ENCODE data around the gene CLSTN3. TPM values are rescaled to one million over a fixed set of nuclear protein-coding genes. Genes with fewer than 3 reads are reported as not detected.
A peak's percentile ranks its signal among the peaks of the same experiment; 100 is the strongest.
"Not testable (repeated sequence)": the region's sequence is repeated elsewhere in the genome, so short reads cannot be mapped to it uniquely, and the experiment has no call there.

CLSTN3 gene
- polyA plus RNA-seq, 1 of the 3 experiments (the other 2 are of a cell fraction): 12.7 TPM

- no peak for TF ChIP-seq MEF2A (IDR thresholded peaks at IDR 0.05; ENCODE audit: borderline replicate concordance, low read depth)
- TF ChIP-seq TCF12 (IDR thresholded peaks at IDR 0.05): no peak
- TF ChIP-seq CHD2 (IDR thresholded peaks at IDR 0.05; ENCODE audit: low read length, partially characterized antibody): no peak
- no peak for TF ChIP-seq NRF1 (IDR thresholded peaks at IDR 0.05; ENCODE audit: low read depth, low read length)
- no peak for TF ChIP-seq EZH2phosphoT487 (IDR thresholded peaks at IDR 0.05; ENCODE audit: borderline replicate concordance, low read depth)
- TF ChIP-seq ELF1 (IDR thresholded peaks at IDR 0.05): no peak
- TF ChIP-seq USF2 (IDR thresholded peaks at IDR 0.05; ENCODE audit: borderline replicate concordance, low read depth, low read length): no peak
- TF ChIP-seq RXRA (IDR thresholded peaks at IDR 0.05; ENCODE audit: borderline replicate concordance, low read depth): no peak
- H2AFZ ChIP-seq (ENCODE audit: low read depth): no peak overlapping the region
- H3K36me3 ChIP-seq (replicated peaks in 1 of 2; ENCODE audit: control insufficient read depth in 1 of 2, insufficient read depth in 2 of 2, low read length in 1 of 2): no peaks in the 10 kb centered on the region
- ChIA-PET CTCF (interaction anchor here (0.8 to 3.5 kb wide), 3 partner anchors 8 to 36 kb away, joined by 3 to 12 read pairs (median 3); no protein-coding TSS in a partner anchor), POLR2A (no interaction called here)
- no peaks in the 10 kb centered on the region for H3K79me2 ChIP-seq (ENCODE audit: insufficient read depth)
- H4K20me1 ChIP-seq (ENCODE audit: insufficient read depth): no peaks in the 10 kb centered on the region
- no peak overlapping the region for H3K4me3 ChIP-seq (ENCODE audit: low read depth in 2 of 2, low read length in 1 of 2)
- no peak overlapping the region for H3K27ac ChIP-seq (ENCODE audit: low read depth in 2 of 2, low read length in 1 of 2)
- no peak for DNase-seq
- no peaks in the 10 kb centered on the region for H3K4me1 ChIP-seq (ENCODE audit: control insufficient read depth in 1 of 2, insufficient read depth in 2 of 2, low read depth in 1 of 2, low read length in 1 of 2)
- H3K4me2 ChIP-seq: no peak overlapping the region
- no peaks in the 10 kb centered on the region for H3F3A ChIP-seq (replicated peaks; ENCODE audit: insufficient read depth)
- no peaks in the 10 kb centered on the region for H3K9me2 ChIP-seq
- no peaks in the 10 kb centered on the region for H3K9me3 ChIP-seq
- no peak overlapping the region for H3K9ac ChIP-seq
- no peaks in the 10 kb centered on the region; the same call in 1 of the 2 replicates for H3K27me3 ChIP-seq (ENCODE audit: insufficient read depth)
- WGBS (ENCODE audit: low lambda C conversion rate): 15% methylated on average over 1 of the region's 1 CpG
These were observed 50.5 kb downstream of the CLSTN3 start for GRCh38 chr12:7180685-7181084.

GRCh38 chr12:7186058-7186457, 55.9 kb downstream of the CLSTN3 start:
- H3K4me2 ChIP-seq; H3K4me3 ChIP-seq (ENCODE audit: low read depth in 2 of 2, low read length in 1 of 2); H3K9ac ChIP-seq; H3K9me2 ChIP-seq; H3K79me2 ChIP-seq (ENCODE audit: insufficient read depth); H3K27ac ChIP-seq (ENCODE audit: low read depth in 2 of 2, low read length in 1 of 2); H3K36me3 ChIP-seq (replicated peaks in 1 of 2; ENCODE audit: control insufficient read depth in 1 of 2, insufficient read depth in 2 of 2, low read length in 1 of 2); DNase-seq; H2AFZ ChIP-seq (ENCODE audit: low read depth); H3F3A ChIP-seq (replicated peaks; ENCODE audit: insufficient read depth); H4K20me1 ChIP-seq (ENCODE audit: insufficient read depth); H3K9me3 ChIP-seq; H3K27me3 ChIP-seq (ENCODE audit: insufficient read depth); POLR2A ChIA-PET: not testable (repeated sequence)
- peaks cover 9 to 17% of the 10 kb centered on the region in 2 experiments; a peak in 3 of 4 replicates for H3K4me1 ChIP-seq (ENCODE audit: control insufficient read depth in 1 of 2, insufficient read depth in 2 of 2, low read depth in 1 of 2, low read length in 1 of 2)
- CTCF ChIA-PET: interaction anchor here (1.1 kb wide), 1 partner anchor 41 kb away, joined by 3 read pairs; no protein-coding TSS in a partner anchor
- WGBS (ENCODE audit: low lambda C conversion rate): 43% methylated on average over 2 of the region's 2 CpGs

- Histone ChIP-seq H3K79me2 (ENCODE audit: insufficient read depth) (no peaks in the 10 kb centered on the region; the same call in 1 of the 2 replicates), H3F3A (replicated peaks; ENCODE audit: insufficient read depth) (no peaks in the 10 kb centered on the region), H3K9ac (peak overlapping the region; percentile 71), H3K4me1 (ENCODE audit: control insufficient read depth in 1 of 2, insufficient read depth in 2 of 2, low read depth in 1 of 2, low read length in 1 of 2) (peaks cover 9 to 20% of the 10 kb centered on the region in 2 experiments; a peak in 3 of 4 replicates), H3K36me3 (replicated peaks in 1 of 2; ENCODE audit: control insufficient read depth in 1 of 2, insufficient read depth in 2 of 2, low read length in 1 of 2) (peaks cover 6 to 23% of the 10 kb centered on the region in 2 experiments), H3K4me3 (ENCODE audit: low read depth in 2 of 2, low read length in 1 of 2) (peak overlapping the region; percentile 91 to 95), H3K27ac (ENCODE audit: low read depth in 2 of 2, low read length in 1 of 2) (peak overlapping the region; percentile 40 to 82), H2AFZ (ENCODE audit: low read depth) (peak overlapping the region; percentile 98), H3K4me2 (peak overlapping the region; percentile 96), H3K27me3 (ENCODE audit: insufficient read depth) (no peaks in the 10 kb centered on the region), H3K9me2 (no peaks in the 10 kb centered on the region), H3K9me3 (no peaks in the 10 kb centered on the region), H4K20me1 (ENCODE audit: insufficient read depth) (no peaks in the 10 kb centered on the region)
- peak; percentile 75 for DNase-seq
- POLR2A ChIA-PET: interaction anchor here (0.5 kb wide), 1 partner anchor 821 kb away, joined by 3 read pairs; no protein-coding TSS in a partner anchor
- CTCF ChIA-PET: interaction anchor here (0.5 to 3.4 kb wide), 21 partner anchors 8 to 579 kb away, joined by 3 to 33 read pairs (median 4); partner anchors contain the start of genes C1RL and CLSTN3
- WGBS (ENCODE audit: low lambda C conversion rate): 22% methylated on average over 19 of the region's 21 CpGs
- 0 out of 2 replicates have a peak, but pooled peaks have one; percentile 21 for TF ChIP-seq MXI1 (IDR thresholded peaks at IDR 0.05; ENCODE audit: low read depth, low read length)
- TF ChIP-seq PBX3 (IDR thresholded peaks at IDR 0.05): no peak
- TF ChIP-seq FOSL2 (IDR thresholded peaks at IDR 0.05; ENCODE audit: borderline replicate concordance, low read depth): no peak
- TF ChIP-seq MAX (IDR thresholded peaks at IDR 0.05; ENCODE audit: low read depth): 0 out of 2 replicates have a peak, but pooled peaks have one; percentile 12
- peak; percentile 64 for TF ChIP-seq CTCF (IDR thresholded peaks at IDR 0.05)
- no peak for TF ChIP-seq CHD2 (IDR thresholded peaks at IDR 0.05; ENCODE audit: low read length, partially characterized antibody)
- 0 out of 2 replicates have a peak, but pooled peaks have one; percentile 4 for TF ChIP-seq SIN3A (IDR thresholded peaks at IDR 0.05; ENCODE audit: borderline replicate concordance, low read depth, low read length)
- no peak for TF ChIP-seq RCOR1 (IDR thresholded peaks at IDR 0.05; ENCODE audit: low read length)
- peak; percentile 73 for TF ChIP-seq RAD21 (IDR thresholded peaks at IDR 0.05; ENCODE audit: low read length)
- peak; percentile 55 for TF ChIP-seq SMC3 (IDR thresholded peaks at IDR 0.05; ENCODE audit: low read depth, low read length)
These were observed 58.6 kb downstream of the CLSTN3 start for GRCh38 chr12:7188562-7189397.

Measured in SK-N-SH (cell line).